Suprapubic skin (tissue), 2 donors: ENCODE measurements around the gene SEMA5A.

ENCODE experiments used
- EP300 ChIP-seq: sonication (generic); formaldehyde crosslinking; IDR thresholded peaks from one replicate; pipeline ENCODE4 v1.6.1; 2017; ENCODE audit warnings: antibody characterized with exemption
- POLR2A ChIP-seq, 2 donors: fragments of 450-650 bp; IDR thresholded peaks; one replicate each; pipeline ENCODE4 v1.6.1; 2017; ENCODE audit warnings: antibody characterized with exemption in 2 of 2, mild to moderate bottlenecking in 2 of 2, moderate library complexity in 2 of 2

GRCh38 chr5:9551567-9552537 lies 6.0 kb upstream of the SEMA5A start:
- no peak for TF ChIP-seq POLR2A (IDR thresholded peaks at IDR 0.05)
- TF ChIP-seq EP300 = no peak
